H1 (cell line): ENCODE measurements around the gene GLTPD2. TPM values are rescaled to one million over a fixed set of nuclear protein-coding genes. Genes with fewer than 3 reads are reported as not detected.

ENCODE experiments used
- CBX8 ChIP-seq: fragments of 300-800, 300-1000 bp; sonication (generic); IDR thresholded peaks from 2 replicates; pipeline ENCODE4 v1.7.1; 2016; ENCODE audit warnings: low read depth, low read length, borderline replicate concordance
- MAFK ChIP-seq: IDR thresholded peaks from 2 replicates; pipeline ENCODE4 v1.6.1; 2012; ENCODE audit warnings: low read depth, mild to moderate bottlenecking, improper control_type of control experiment, low read length
- POLR2A ChIP-seq, 2 experiments: IDR thresholded peaks; 1 replicate in 1 of 2; 2 replicates in 1 of 2; pipeline ENCODE4 v1.6.1; 2011; ENCODE audit warnings: low read depth in 2 of 2, low read length in 2 of 2, mild to moderate bottlenecking in 2 of 2; ENCODE audit errors: control extremely low read depth in 1 of 2
- RBBP5 ChIP-seq: IDR thresholded peaks from 2 replicates; pipeline ENCODE4 v1.7.1; 2012; ENCODE audit warnings: low read depth, mild to moderate bottlenecking, inconsistent platforms, low read length, moderate library complexity, borderline replicate concordance
- SIN3A ChIP-seq, 2 experiments: IDR thresholded peaks in 1 of 2; conservative IDR thresholded peaks in 1 of 2; 2 replicates each; pipeline ENCODE4 v1.6.1; 2011 to 2012; ENCODE audit warnings: low read length in 2 of 2, improper control_type of control experiment in 1 of 2, low read depth in 1 of 2, mild to moderate bottlenecking in 1 of 2
- SP4 ChIP-seq: IDR thresholded peaks from 2 replicates; pipeline ENCODE4 v1.6.1; 2012; ENCODE audit warnings: low read length, inconsistent platforms
- TBP ChIP-seq: IDR thresholded peaks from 2 replicates; pipeline ENCODE4 v1.6.1; 2011; ENCODE audit warnings: low read depth, low read length, improper control_type of control experiment
- TEAD4 ChIP-seq: IDR thresholded peaks from 2 replicates; pipeline ENCODE4 v1.6.1; 2012; ENCODE audit warnings: low read depth, low read length, inconsistent platforms, mixed read lengths
- polyA plus RNA-seq, 7 experiments: library from polyadenylated mRNA; depleted of rRNA in 3 of 7; stranded (reverse) in 5 of 7; unstranded in 2 of 7; fragments of >200 nt in 5 of 7; fragments of 200-250 nt in 2 of 7; gene quantifications; 1 replicate in 5 of 7; 2 replicates in 1 of 7; 4 replicates in 1 of 7; pipeline versions ENCODE4 v1.2.1 to v1.2.3, GENCODE V29; 2011 to 2013; ENCODE audit warnings: missing spikeins in 2 of 7, mixed read lengths in 2 of 7
- total RNA-seq: library from RNA; stranded (reverse); fragmentation: NEBNext Ultra II Directional; extraction: Animal tissue kit (Norgen Biotek cat#: 25700); gene quantifications from 2 replicates; pipeline ENCODE4 v1.2.1, GENCODE V29; 2021
- TF ChIP-seq, protein P1 (sequence below): fragments of 300-600 bp; sonication (generic); IDR thresholded peaks from 2 replicates; pipeline ENCODE4 v1.7.1; 2012; ENCODE audit warnings: low read length, moderate library complexity, mild to moderate bottlenecking, inconsistent platforms; ENCODE audit not compliant: insufficient replicate concordance
- TF ChIP-seq, protein P2 (sequence below): IDR thresholded peaks from 2 replicates; pipeline ENCODE4 v1.6.1; 2012; ENCODE audit warnings: inconsistent platforms

GLTPD2 gene
- total and polyA plus RNA-seq, 2 of the 8 experiments (the other 6 are each of a cell fraction or from before 2014, with no cell fraction given) = not detected

- TF ChIP-seq, protein P1, sequence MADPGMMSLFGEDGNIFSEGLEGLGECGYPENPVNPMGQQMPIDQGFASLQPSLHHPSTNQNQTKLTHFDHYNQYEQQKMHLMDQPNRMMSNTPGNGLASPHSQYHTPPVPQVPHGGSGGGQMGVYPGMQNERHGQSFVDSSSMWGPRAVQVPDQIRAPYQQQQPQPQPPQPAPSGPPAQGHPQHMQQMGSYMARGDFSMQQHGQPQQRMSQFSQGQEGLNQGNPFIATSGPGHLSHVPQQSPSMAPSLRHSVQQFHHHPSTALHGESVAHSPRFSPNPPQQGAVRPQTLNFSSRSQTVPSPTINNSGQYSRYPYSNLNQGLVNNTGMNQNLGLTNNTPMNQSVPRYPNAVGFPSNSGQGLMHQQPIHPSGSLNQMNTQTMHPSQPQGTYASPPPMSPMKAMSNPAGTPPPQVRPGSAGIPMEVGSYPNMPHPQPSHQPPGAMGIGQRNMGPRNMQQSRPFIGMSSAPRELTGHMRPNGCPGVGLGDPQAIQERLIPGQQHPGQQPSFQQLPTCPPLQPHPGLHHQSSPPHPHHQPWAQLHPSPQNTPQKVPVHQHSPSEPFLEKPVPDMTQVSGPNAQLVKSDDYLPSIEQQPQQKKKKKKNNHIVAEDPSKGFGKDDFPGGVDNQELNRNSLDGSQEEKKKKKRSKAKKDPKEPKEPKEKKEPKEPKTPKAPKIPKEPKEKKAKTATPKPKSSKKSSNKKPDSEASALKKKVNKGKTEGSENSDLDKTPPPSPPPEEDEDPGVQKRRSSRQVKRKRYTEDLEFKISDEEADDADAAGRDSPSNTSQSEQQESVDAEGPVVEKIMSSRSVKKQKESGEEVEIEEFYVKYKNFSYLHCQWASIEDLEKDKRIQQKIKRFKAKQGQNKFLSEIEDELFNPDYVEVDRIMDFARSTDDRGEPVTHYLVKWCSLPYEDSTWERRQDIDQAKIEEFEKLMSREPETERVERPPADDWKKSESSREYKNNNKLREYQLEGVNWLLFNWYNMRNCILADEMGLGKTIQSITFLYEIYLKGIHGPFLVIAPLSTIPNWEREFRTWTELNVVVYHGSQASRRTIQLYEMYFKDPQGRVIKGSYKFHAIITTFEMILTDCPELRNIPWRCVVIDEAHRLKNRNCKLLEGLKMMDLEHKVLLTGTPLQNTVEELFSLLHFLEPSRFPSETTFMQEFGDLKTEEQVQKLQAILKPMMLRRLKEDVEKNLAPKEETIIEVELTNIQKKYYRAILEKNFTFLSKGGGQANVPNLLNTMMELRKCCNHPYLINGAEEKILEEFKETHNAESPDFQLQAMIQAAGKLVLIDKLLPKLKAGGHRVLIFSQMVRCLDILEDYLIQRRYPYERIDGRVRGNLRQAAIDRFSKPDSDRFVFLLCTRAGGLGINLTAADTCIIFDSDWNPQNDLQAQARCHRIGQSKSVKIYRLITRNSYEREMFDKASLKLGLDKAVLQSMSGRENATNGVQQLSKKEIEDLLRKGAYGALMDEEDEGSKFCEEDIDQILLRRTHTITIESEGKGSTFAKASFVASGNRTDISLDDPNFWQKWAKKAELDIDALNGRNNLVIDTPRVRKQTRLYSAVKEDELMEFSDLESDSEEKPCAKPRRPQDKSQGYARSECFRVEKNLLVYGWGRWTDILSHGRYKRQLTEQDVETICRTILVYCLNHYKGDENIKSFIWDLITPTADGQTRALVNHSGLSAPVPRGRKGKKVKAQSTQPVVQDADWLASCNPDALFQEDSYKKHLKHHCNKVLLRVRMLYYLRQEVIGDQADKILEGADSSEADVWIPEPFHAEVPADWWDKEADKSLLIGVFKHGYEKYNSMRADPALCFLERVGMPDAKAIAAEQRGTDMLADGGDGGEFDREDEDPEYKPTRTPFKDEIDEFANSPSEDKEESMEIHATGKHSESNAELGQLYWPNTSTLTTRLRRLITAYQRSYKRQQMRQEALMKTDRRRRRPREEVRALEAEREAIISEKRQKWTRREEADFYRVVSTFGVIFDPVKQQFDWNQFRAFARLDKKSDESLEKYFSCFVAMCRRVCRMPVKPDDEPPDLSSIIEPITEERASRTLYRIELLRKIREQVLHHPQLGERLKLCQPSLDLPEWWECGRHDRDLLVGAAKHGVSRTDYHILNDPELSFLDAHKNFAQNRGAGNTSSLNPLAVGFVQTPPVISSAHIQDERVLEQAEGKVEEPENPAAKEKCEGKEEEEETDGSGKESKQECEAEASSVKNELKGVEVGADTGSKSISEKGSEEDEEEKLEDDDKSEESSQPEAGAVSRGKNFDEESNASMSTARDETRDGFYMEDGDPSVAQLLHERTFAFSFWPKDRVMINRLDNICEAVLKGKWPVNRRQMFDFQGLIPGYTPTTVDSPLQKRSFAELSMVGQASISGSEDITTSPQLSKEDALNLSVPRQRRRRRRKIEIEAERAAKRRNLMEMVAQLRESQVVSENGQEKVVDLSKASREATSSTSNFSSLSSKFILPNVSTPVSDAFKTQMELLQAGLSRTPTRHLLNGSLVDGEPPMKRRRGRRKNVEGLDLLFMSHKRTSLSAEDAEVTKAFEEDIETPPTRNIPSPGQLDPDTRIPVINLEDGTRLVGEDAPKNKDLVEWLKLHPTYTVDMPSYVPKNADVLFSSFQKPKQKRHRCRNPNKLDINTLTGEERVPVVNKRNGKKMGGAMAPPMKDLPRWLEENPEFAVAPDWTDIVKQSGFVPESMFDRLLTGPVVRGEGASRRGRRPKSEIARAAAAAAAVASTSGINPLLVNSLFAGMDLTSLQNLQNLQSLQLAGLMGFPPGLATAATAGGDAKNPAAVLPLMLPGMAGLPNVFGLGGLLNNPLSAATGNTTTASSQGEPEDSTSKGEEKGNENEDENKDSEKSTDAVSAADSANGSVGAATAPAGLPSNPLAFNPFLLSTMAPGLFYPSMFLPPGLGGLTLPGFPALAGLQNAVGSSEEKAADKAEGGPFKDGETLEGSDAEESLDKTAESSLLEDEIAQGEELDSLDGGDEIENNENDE = no peak
- TF ChIP-seq TEAD4 (no peak), MAFK (no peak), TBP (no peak), SIN3A (conservative IDR thresholded peaks at IDR 0.05 in 1 of 2, IDR thresholded peaks at IDR 0.05 in 1 of 2; ENCODE audit: low read depth in 1 of 2, low read length in 2 of 2) (no peak), RBBP5 (no peak), CBX8 (no peak), POLR2A (IDR thresholded peaks at IDR 0.05; ENCODE audit: control extremely low read depth in 1 of 2, low read depth in 2 of 2, low read length in 2 of 2) (no peak), SP4 (no peak)
- TF ChIP-seq, protein P2, sequence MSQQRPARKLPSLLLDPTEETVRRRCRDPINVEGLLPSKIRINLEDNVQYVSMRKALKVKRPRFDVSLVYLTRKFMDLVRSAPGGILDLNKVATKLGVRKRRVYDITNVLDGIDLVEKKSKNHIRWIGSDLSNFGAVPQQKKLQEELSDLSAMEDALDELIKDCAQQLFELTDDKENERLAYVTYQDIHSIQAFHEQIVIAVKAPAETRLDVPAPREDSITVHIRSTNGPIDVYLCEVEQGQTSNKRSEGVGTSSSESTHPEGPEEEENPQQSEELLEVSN = no peak
Measured at GRCh38 chr17:4751932-4752331, 36.8 kb upstream of the GLTPD2 start (continued).
